ENCODE measurements around the gene ATP1A4.
"Not testable (repeated sequence)": the region's sequence is repeated elsewhere in the genome, so short reads cannot be mapped to it uniquely, and the experiment has no call there.

The ATP1A4 gene

DNA sequence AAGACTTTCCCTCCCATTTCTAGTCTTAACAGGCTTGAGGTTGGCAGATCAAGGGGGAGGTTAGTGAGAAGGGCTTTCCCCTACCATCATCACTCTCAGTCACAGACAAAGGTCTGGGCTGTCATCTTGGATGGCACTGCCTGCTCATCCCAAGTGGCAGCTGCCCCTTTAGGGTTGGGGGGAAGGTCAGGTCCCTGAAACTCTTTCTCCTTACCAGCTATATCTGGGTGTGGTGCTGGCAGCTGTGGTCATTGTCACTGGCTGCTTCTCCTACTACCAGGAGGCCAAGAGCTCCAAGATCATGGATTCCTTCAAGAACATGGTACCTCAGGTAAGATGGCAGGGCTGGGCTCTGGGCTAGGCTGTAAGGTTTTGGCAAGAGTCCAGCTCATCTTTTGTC lies 27.7 kb upstream of the ATP1A4 start:
- no peak for DNase-seq (ENCODE audit: low read depth in 1 of 2, low spot score in 1 of 2)

DNA sequence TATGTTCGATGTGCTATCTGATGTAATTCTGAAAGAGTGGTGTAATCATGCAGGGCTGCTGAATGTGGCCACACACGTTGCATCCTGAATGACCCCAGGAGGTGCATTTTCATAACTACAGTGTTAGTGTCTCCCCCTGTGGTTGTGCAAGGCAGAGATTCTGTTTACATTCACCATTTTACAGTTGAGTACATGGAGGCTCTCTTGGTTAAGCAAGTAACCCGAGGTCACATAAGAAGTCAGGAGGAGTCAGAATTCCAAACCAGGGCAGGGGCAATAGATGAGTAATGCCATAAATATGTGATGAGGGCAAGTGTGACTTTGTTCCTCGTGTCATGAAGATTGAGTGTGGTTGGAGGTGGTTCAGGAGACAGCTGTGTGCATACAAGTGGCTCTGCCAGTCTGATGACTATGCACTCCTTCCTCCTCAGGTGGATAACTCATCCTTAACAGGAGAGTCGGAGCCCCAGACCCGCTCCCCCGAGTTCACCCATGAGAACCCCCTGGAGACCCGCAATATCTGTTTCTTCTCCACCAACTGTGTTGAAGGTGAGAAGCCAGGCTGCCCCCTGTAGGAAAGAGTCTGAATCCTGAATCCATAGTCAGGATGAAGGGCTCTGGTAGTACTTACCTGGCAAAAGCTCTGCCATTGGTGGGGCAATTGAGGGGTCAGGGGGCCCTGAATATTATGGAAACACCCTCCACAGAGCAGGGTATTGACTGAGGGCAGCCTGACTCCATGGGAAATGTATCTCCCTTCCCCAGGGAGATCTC lies 26.5 kb upstream of the ATP1A4 start:
- DNase-seq (ENCODE audit: low read depth in 1 of 2, low spot score in 1 of 2) = no peak

- DNase-seq (ENCODE audit: low read depth in 1 of 2, low spot score in 1 of 2) = no peak
These were observed 25.7 kb upstream of the ATP1A4 start for GRCh38 chr1:160125746-160126145.

DNA sequence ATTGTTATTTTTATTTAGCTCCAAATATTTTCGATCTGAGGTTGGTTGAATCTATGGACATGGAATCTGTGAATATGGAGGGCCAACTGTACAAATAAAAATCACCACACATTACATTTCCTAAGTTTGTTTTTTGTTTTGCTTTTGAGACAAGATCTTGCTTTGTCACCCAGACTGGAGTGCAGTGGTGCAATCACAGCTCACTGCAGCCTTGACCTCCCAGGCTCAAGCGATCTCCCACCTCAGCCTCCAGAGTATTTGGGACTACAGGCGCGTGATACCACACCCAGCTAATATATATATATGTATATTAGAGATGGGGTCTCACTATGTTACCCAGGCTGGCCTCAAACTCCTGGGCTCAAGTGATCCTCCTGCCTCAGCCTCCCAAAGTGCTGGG lies 25.1 kb upstream of the ATP1A4 start:
- not testable (repeated sequence) for DNase-seq (ENCODE audit: low read depth in 1 of 2, low spot score in 1 of 2)

DNA sequence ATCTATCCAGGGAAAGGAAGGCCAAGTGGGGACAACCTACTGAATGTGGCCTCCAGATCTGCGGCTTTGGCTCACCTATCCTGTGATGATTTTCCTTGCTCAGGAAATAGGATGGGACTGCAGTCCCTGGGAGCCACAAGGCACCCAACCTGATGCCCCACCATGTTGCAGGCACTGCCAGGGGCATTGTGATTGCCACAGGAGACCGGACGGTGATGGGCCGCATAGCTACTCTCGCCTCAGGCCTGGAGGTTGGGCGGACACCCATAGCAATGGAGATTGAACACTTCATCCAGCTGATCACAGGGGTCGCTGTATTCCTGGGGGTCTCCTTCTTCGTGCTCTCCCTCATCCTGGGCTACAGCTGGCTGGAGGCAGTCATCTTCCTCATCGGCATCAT lies 24.0 kb upstream of the ATP1A4 start:
- no peak for DNase-seq (ENCODE audit: low read depth in 1 of 2, low spot score in 1 of 2)

DNA sequence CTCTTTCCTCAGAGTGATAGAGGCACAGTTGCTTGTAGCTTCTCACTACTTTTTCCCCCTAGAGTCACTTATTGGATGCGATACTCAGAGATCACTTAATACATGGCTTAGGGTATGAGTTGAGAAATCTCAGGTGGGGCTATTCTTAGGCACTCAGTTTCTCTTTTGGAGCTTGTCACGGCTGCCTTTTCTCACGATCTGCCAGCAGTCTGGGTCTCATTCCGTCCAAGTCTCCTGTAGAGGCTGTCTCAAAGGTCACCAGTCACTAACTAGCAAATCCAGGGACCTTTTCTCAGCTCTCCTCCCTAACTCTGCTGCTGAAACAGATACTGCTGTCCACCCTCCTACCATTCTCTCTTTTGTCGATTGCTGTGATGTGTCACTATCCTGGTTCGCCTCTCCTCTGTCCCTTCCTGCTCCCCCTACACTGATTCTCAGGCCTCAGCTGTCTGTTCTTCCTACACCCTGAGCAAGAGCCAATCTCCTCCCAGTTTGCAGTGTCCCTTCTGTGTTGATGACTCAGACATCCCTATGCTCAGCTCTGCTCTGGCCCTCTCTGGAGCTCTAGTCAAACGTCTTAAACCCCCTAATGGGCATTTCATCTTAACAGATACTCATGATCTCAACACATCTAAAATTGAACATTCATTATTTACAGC lies 23.4 kb upstream of the ATP1A4 start:
- no peak for DNase-seq (ENCODE audit: low read depth in 1 of 2, low spot score in 1 of 2)

DNA sequence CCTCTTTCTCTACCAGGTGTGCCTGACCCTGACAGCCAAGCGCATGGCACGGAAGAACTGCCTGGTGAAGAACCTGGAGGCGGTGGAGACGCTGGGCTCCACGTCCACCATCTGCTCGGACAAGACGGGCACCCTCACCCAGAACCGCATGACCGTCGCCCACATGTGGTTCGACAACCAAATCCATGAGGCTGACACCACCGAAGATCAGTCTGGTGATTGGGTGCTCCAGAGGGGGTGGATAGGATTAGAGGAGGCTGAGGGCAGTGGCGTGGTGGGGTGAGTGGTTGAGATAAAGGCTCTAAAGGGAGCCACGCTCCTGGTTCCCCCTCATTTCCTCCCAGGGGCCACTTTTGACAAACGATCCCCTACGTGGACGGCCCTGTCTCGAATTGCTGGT lies 22.8 kb upstream of the ATP1A4 start:
- no peak for DNase-seq (ENCODE audit: low read depth in 1 of 2, low spot score in 1 of 2)

- no peak for DNase-seq (ENCODE audit: low read depth in 1 of 2, low spot score in 1 of 2)
These were observed 22.4 kb upstream of the ATP1A4 start for GRCh38 chr1:160129046-160129445.

DNA sequence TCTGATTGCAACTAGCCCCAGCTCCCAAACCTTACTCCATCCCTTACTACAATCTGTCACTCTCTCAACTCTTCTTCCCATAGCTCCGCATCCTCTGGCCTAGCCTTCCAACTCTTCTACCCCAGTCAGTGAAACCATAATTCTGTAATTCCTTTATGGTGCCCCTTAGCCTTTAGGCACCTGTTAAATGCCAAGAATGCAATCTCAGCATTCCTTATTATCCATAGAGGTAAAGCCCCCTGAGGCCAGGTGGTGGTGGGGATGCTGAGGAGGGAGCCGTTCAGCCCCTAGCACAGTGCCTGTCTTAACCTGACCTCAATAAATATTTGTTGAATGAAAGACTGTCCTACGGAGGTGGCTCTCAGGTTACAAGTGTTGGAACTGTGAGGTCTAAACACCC lies 21.8 kb upstream of the ATP1A4 start:
- DNase-seq (ENCODE audit: low read depth in 1 of 2, low spot score in 1 of 2) = no peak

GRCh38 chr1:160129966-160130365 lies 21.4 kb upstream of the ATP1A4 start:
- DNase-seq (ENCODE audit: low read depth in 1 of 2, low spot score in 1 of 2) = no peak

GRCh38 chr1:160130486-160130885 lies 20.9 kb upstream of the ATP1A4 start:
- DNase-seq (ENCODE audit: low read depth in 1 of 2, low spot score in 1 of 2) = no peak

GRCh38 chr1:160130939-160131338 lies 20.5 kb upstream of the ATP1A4 start:
- DNase-seq (ENCODE audit: low read depth in 1 of 2, low spot score in 1 of 2) = no peak

DNA sequence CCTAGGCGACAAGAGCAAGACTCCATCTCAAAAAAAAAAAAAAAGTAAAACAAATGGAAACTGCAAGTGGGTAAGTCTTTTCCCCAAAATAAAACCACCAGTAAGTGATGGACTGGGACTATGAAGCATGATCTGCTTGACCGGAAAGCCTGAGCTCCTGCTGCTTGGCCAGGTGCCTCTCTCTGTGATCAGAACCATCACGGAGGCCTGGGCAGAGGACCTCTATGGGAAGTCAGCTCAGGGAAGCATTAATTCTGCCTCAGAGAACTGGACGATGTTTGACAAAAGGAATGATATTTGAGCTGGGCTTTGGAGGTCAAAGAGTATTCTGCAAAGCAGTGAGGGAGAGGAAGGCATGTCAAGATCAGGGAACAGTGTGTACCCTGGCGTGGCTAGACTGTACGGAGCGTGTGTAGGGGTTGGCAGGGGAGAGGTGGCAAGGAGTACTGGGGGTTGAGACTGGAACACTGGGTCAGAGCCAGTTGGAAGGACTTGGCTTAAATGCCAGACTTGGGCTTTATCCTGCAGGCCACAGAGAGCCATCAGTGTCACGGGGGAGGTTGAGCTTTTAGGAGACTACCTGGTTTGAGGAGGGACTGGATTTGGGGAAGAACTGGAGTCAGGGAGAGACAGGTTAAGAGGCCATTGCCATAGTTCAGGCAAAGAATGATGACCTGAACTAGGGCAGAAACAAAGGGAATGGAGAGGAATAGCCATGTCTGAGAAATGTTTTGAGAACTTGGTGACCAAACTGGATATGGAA lies 19.4 kb upstream of the ATP1A4 start:
- no peak for DNase-seq (ENCODE audit: low read depth in 1 of 2, low spot score in 1 of 2)

DNA sequence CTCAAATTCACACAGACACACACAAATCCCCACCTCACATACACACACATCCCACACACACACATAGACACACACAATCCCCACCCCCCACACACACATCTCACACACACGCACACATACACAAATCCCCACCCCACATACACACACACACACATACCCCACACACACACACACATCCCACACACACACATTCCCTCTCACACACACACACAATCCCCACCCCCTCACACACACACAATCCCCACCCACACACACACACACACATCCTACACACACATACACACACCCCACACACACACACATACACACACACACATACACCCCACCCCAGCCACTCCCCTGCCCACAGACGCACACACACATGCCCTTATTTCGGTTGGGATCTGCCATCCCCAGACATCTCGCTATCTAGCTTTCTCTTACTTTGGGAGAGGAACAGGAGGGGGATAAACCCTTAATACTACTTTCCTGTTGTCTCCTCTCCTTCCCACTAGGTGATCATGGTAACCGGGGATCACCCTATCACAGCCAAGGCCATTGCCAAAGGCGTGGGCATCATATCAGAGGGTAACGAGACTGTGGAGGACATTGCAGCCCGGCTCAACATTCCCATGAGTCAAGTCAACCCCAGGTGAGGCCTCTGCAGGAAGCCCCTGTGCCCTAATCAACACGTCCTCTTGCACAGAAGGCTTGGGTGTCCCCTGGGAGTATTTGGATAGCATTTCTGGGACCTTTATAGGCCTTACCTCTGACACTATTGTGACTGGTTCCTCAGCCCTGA lies 17.2 kb upstream of the ATP1A4 start:
- no peak for DNase-seq (ENCODE audit: low read depth in 1 of 2, low spot score in 1 of 2)

- no peak for DNase-seq (ENCODE audit: low read depth in 1 of 2, low spot score in 1 of 2)
These were observed 16.4 kb upstream of the ATP1A4 start for GRCh38 chr1:160134791-160135572.

DNA sequence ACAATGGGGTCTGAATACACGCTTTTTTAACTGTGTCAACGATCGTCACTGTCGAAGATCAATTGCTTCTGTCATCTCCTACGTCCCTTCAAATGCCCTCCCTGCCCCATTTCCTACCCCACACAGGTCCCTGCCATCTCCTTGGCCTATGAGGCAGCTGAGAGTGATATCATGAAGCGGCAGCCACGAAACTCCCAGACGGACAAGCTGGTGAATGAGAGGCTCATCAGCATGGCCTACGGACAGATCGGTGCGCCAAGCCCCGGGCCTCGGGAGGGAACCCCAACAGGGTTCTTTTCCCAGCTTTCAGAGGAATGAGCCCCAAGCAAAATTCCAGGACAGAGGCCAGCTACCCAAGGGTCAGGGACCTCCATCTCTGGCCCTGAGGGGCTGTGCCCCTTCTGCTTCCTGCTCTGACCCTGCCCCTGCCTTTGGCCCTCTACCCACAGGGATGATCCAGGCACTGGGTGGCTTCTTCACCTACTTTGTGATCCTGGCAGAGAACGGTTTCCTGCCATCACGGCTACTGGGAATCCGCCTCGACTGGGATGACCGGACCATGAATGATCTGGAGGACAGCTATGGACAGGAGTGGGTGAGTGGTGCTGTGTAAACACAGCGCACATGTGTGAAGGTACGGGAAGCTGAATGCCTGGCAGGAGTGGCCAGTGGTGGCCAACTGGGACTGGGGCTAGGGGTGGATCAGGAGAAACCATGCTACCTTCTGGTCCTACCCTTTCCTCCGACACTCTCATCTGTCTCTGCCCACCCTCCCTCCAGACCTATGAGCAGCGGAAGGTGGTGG lies 15.1 kb upstream of the ATP1A4 start:
- DNase-seq (ENCODE audit: low read depth in 1 of 2, low spot score in 1 of 2) = no peak

GRCh38 chr1:160136926-160137200 lies 14.5 kb upstream of the ATP1A4 start:
- no peak for DNase-seq (ENCODE audit: low read depth in 1 of 2, low spot score in 1 of 2)

DNA sequence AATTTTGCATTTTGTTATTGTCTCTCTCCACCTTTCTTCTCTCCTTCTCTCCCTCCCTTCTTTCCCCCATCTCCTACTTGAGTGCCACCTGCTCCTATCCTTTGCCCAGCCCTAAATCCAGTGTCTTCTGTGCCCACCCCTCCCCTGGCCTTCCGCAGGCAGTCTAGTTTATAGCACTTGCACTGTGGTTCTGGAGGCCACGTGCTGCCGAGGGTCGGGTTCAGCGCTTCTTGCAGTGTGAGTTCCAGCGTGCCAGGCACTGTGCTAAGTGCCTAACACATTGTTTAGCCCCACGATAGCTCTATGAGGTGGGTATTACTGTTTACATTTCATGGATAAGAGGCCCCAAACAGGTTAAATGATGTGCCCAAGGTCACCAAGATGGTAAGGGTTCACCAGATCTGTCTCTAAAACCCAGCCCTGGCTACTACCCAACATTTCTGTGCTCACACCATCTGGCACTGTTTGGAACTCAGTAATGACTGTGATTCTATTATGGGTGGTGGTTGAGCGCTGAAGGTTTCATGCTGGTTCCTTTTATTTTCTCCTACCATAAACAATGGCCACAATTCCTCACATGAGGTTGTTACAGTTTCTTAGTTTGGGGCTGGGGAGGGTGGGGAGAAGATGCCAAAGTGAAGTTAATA lies 14.1 kb upstream of the ATP1A4 start:
- no peak for DNase-seq (ENCODE audit: low read depth in 1 of 2, low spot score in 1 of 2)

DNA sequence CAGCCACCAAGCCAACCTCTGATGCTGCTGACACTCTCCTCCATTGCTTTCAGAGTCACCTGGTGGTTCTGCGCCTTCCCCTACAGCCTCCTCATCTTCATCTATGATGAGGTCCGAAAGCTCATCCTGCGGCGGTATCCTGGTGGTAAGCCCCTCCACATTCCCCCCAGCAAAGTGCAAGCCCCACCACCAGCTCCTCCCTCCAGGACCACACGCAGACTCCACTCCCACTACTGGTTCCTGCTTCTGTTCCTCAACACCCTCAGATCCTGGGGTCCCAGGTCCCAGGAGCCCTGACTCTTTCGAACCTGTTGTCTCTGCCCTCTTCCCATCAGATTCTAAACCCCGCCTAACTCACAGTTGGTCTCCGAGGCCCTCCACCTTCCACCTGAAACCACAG lies 11.6 kb upstream of the ATP1A4 start:
- DNase-seq (ENCODE audit: low read depth in 1 of 2, low spot score in 1 of 2) = no peak

- no peak for DNase-seq (ENCODE audit: low read depth in 1 of 2, low spot score in 1 of 2)
These were observed 7.7 kb upstream of the ATP1A4 start for GRCh38 chr1:160143695-160144094.

Data from activated T-helper 1 cell treated with anti-CD3 and anti-CD28 coated beads, Interleukin-2, amount 50 U/mL, for 16 hours (primary cell).